Neural cell (in vitro differentiated cells): ENCODE measurements around the gene SNAP29. TPM values are rescaled to one million over a fixed set of nuclear protein-coding genes. Genes with fewer than 3 reads are reported as not detected.
"Not testable (repeated sequence)": the region's sequence is repeated elsewhere in the genome, so short reads cannot be mapped to it uniquely, and the experiment has no call there.

Experiments used
- H2AFZ ChIP-seq: fragments of 200-600, 300-800 bp; sonication (generic), shearing (Covaris generic); 2 replicates; pipeline ENCODE4 v1.6.0; 2014; ENCODE audit warnings: low read depth, mild to moderate bottlenecking, antibody characterized with exemption, low read length, moderate library complexity
- H3F3A ChIP-seq: fragments of 200-600 bp; shearing (Covaris generic); 2 replicates; pipeline ENCODE4 v1.6.1; 2016; ENCODE audit warnings: mild to moderate bottlenecking, moderate library complexity, mixed read lengths, antibody characterized with exemption, low read length; ENCODE audit not compliant: insufficient read depth, poor library complexity, severe bottlenecking
- H3K27ac ChIP-seq: fragments of 200-600, 300-800 bp; sonication (generic), shearing (Covaris generic); 2 replicates; pipeline ENCODE4 v1.5.1; 2014; ENCODE audit warnings: mild to moderate bottlenecking, low read length, moderate library complexity
- H3K27me3 ChIP-seq: fragments of 300-800, 200-600 bp; sonication (generic), shearing (Covaris generic); 2 replicates; pipeline ENCODE4 v1.6.0; 2014; ENCODE audit warnings: mild to moderate bottlenecking, low read depth, low read length, moderate library complexity; ENCODE audit not compliant: insufficient read depth
- H3K36me3 ChIP-seq: fragments of 300-800, 200-600 bp; sonication (generic), shearing (Covaris generic); 2 replicates; pipeline ENCODE4 v1.5.1; 2014; ENCODE audit warnings: mild to moderate bottlenecking, antibody characterized with exemption, low read length, moderate library complexity; ENCODE audit not compliant: insufficient read depth
- H3K4me2 ChIP-seq: fragments of 300-800, 200-600 bp; sonication (generic), shearing (Covaris generic); 2 replicates; pipeline ENCODE4 v1.6.0; 2014; ENCODE audit warnings: mild to moderate bottlenecking, low read length
- H3K4me3 ChIP-seq: fragments of 300-800, 200-600 bp; sonication (generic), shearing (Covaris generic); 2 replicates; pipeline ENCODE4 v1.5.1; 2014; ENCODE audit warnings: mild to moderate bottlenecking, low read length, moderate library complexity
- H3K79me2 ChIP-seq: fragments of 200-600 bp; shearing (Covaris generic); replicated peaks from 2 replicates; pipeline ENCODE4 v1.6.0; 2014; ENCODE audit warnings: mild to moderate bottlenecking, low read length, moderate library complexity; ENCODE audit not compliant: insufficient read depth
- H3K9ac ChIP-seq: fragments of 300-800, 200-600 bp; sonication (generic), shearing (Covaris generic); 2 replicates; pipeline ENCODE4 v1.6.1; 2016; ENCODE audit warnings: mild to moderate bottlenecking, low read length, mixed read lengths
- H3K9me2 ChIP-seq: fragments of 200-600 bp; shearing (Covaris generic); 2 replicates; pipeline ENCODE4 v1.6.1; 2016; ENCODE audit warnings: mild to moderate bottlenecking, low read length, mixed read lengths; ENCODE audit not compliant: insufficient read depth
- H3K9me3 ChIP-seq: fragments of 200-600, 300-800 bp; sonication (generic), shearing (Covaris generic); 2 replicates; pipeline ENCODE4 v1.6.1; 2016; ENCODE audit warnings: mild to moderate bottlenecking, mixed run types, low read length, moderate library complexity, mixed read lengths
- H4K20me1 ChIP-seq: fragments of 200-600 bp; shearing (Covaris generic); 2 replicates; pipeline ENCODE4 v1.6.1; 2016; ENCODE audit warnings: mild to moderate bottlenecking, mixed run types; ENCODE audit not compliant: insufficient read depth
- CTCF ChIP-seq: fragments of 450-650 bp; IDR thresholded peaks from 2 replicates; pipeline ENCODE4 v1.5.1; 2014; ENCODE audit warnings: antibody characterized with exemption, mild to moderate bottlenecking, moderate library complexity; ENCODE audit not compliant: poor library complexity, severe bottlenecking
- EP300 ChIP-seq: fragments of 450-650 bp; conservative IDR thresholded peaks from 2 replicates; pipeline ENCODE4 v1.6.1; 2014; ENCODE audit warnings: antibody characterized with exemption, mild to moderate bottlenecking, moderate library complexity; ENCODE audit not compliant: poor library complexity, severe bottlenecking
- EZH2 ChIP-seq: fragments of 200-600, 300-800 bp; shearing (Covaris generic), sonication (generic); IDR thresholded peaks from 2 replicates; pipeline ENCODE4 v1.6.1; 2014; ENCODE audit warnings: antibody characterized with exemption, low read length, borderline replicate concordance, mild to moderate bottlenecking; ENCODE audit not compliant: insufficient read depth, poor library complexity, severe bottlenecking
- MXI1 ChIP-seq: fragments of 450-650 bp; conservative IDR thresholded peaks from 2 replicates; pipeline ENCODE4 v1.6.1; 2014; ENCODE audit warnings: antibody characterized with exemption, mild to moderate bottlenecking; ENCODE audit not compliant: poor library complexity, severe bottlenecking
- POLR2AphosphoS5 ChIP-seq: IDR thresholded peaks from 2 replicates; pipeline ENCODE4 v1.6.1; 2012
- RAD21 ChIP-seq: fragments of 450-650 bp; conservative IDR thresholded peaks from 2 replicates; pipeline ENCODE4 v1.6.1; 2014; ENCODE audit warnings: antibody characterized with exemption, mild to moderate bottlenecking, moderate library complexity
- REST ChIP-seq: IDR thresholded peaks from 2 replicates; pipeline ENCODE4 v1.6.1; 2012; ENCODE audit warnings: borderline replicate concordance
- SMC3 ChIP-seq: fragments of 450-650 bp; conservative IDR thresholded peaks from 2 replicates; pipeline ENCODE4 v1.6.1; 2014; ENCODE audit warnings: antibody characterized with exemption, mild to moderate bottlenecking, moderate library complexity; ENCODE audit not compliant: poor library complexity
- TAF1 ChIP-seq: IDR thresholded peaks from 2 replicates; pipeline ENCODE4 v1.6.1; 2012; ENCODE audit warnings: low read depth
- polyA plus RNA-seq: library from polyadenylated mRNA; depleted of rRNA; stranded (reverse); fragments of >200 nt; gene quantifications from 2 replicates; pipeline ENCODE4 v1.2.3, GENCODE V29; 2014

The SNAP29 gene
- polyA plus RNA-seq, 1 donor from 2014 or later = 7.0 TPM

- no peaks in the 10 kb centered on the region for H3K36me3 ChIP-seq
- no peaks in the 10 kb centered on the region for H3K9me2 ChIP-seq
- TF ChIP-seq CTCF = no peak
Observed at GRCh38 chr22:20906387-20906767, 47.6 kb downstream of the SNAP29 start.

GRCh38 chr22:20908717-20909116 lies 49.9 kb downstream of the SNAP29 start:
- not testable (repeated sequence) for H3K4me2 ChIP-seq, H4K20me1 ChIP-seq, H3K9me2 ChIP-seq, H3K9me3 ChIP-seq, H3K9ac ChIP-seq, H3K27ac ChIP-seq, H3K4me3 ChIP-seq, H2AFZ ChIP-seq, H3K27me3 ChIP-seq, H3K36me3 ChIP-seq, H3K79me2 ChIP-seq, H3F3A ChIP-seq

More at GRCh38 chr22:20906387-20906767, 47.6 kb downstream of the SNAP29 start:
- H2AFZ ChIP-seq = no peak overlapping the region
- H3F3A ChIP-seq = no peaks in the 10 kb centered on the region
- no peaks in the 10 kb centered on the region for H3K27me3 ChIP-seq
- no peaks in the 10 kb centered on the region for H3K9me3 ChIP-seq
- H3K4me3 ChIP-seq = no peak overlapping the region
- no peak overlapping the region for H3K4me2 ChIP-seq
- H3K27ac ChIP-seq = no peak overlapping the region
- no peak overlapping the region for H3K9ac ChIP-seq
- no peaks in the 10 kb centered on the region for H3K79me2 ChIP-seq
- H4K20me1 ChIP-seq = no peaks in the 10 kb centered on the region

- Histone ChIP-seq H3K9me3 (no peaks in the 10 kb centered on the region), H3K27ac (no peak overlapping the region), H3F3A (no peaks in the 10 kb centered on the region), H3K4me2 (no peak overlapping the region), H2AFZ (no peak overlapping the region), H3K9ac (no peak overlapping the region), H3K79me2 (no peaks in the 10 kb centered on the region), H3K4me3 (no peak overlapping the region), H4K20me1 (no peaks in the 10 kb centered on the region), H3K9me2 (no peaks in the 10 kb centered on the region), H3K36me3 (no peaks in the 10 kb centered on the region), H3K27me3 (no peaks in the 10 kb centered on the region)
- TF ChIP-seq MXI1 = no peak
- TF ChIP-seq POLR2AphosphoS5 = no peak
- no peak for TF ChIP-seq REST
- TF ChIP-seq TAF1 = no peak
- TF ChIP-seq RAD21 = no peak
- no peak for TF ChIP-seq EZH2
- TF ChIP-seq EP300 = no peak
- TF ChIP-seq SMC3 = no peak
- no peak for TF ChIP-seq CTCF
Observed at GRCh38 chr22:20909543-20910303, 50.9 kb downstream of the SNAP29 start.
